HL-60 (cell line): ENCODE measurements around the gene ZSWIM3.

Experiments used
- DNase-seq, 2 experiments: peaks; one replicate each; pipeline ENCODE4 v3.0.0-alpha.2; 2010 to 2020; ENCODE audit warnings: low read depth in 1 of 2, low spot score in 1 of 2
- H3K27ac ChIP-seq: fragments of 250-450 bp; sonication (Bioruptor Pico); replicated peaks from 2 replicates; pipeline ENCODE4 v1.5.1; 2020; ENCODE audit warnings: mild to moderate bottlenecking, moderate library complexity
- H3K27me3 ChIP-seq: fragments of 250-450 bp; sonication (Bioruptor Pico); 2 replicates; pipeline ENCODE4 v1.5.1; 2021; ENCODE audit warnings: mild to moderate bottlenecking, moderate library complexity; ENCODE audit not compliant: insufficient read depth, poor library complexity, severe bottlenecking
- H3K4me3 ChIP-seq: replicated peaks from 2 replicates; pipeline ENCODE4 v1.5.1; 2011; ENCODE audit warnings: mild to moderate bottlenecking, control low read depth, low read length; ENCODE audit not compliant: insufficient read depth
- CTCF ChIP-seq: IDR thresholded peaks from one replicate; pipeline ENCODE4 v1.5.1; 2011; ENCODE audit warnings: low read length, control low read depth, inconsistent platforms; ENCODE audit not compliant: insufficient read depth
- GABPA ChIP-seq: IDR thresholded peaks from 2 replicates; pipeline ENCODE4 v1.6.1; 2012; ENCODE audit warnings: low read depth
- POLR2AphosphoS5 ChIP-seq: IDR thresholded peaks from 2 replicates; pipeline ENCODE4 v1.6.1; 2012; ENCODE audit warnings: low read depth
- REST ChIP-seq: IDR thresholded peaks from 2 replicates; pipeline ENCODE4 v1.6.1; 2012; ENCODE audit warnings: low read depth; ENCODE audit not compliant: insufficient replicate concordance
- SPI1 ChIP-seq: IDR thresholded peaks from 2 replicates; pipeline ENCODE4 v1.6.1; 2012; ENCODE audit warnings: low read depth, mild to moderate bottlenecking, borderline replicate concordance

The ZSWIM3 gene

GRCh38 chr20:45822857-45823256, 34.6 kb upstream of the ZSWIM3 start:
- Histone ChIP-seq H3K27me3 (peaks cover 9% of the 10 kb centered on the region), H3K4me3 (no peak overlapping the region), H3K27ac (no peak overlapping the region)
- peak in 1 of 2 experiments; percentile 23 for DNase-seq
- TF ChIP-seq SPI1: no peak
- TF ChIP-seq POLR2AphosphoS5: no peak
- TF ChIP-seq GABPA: no peak
- TF ChIP-seq CTCF: no peak
- TF ChIP-seq REST: no peak

DNA sequence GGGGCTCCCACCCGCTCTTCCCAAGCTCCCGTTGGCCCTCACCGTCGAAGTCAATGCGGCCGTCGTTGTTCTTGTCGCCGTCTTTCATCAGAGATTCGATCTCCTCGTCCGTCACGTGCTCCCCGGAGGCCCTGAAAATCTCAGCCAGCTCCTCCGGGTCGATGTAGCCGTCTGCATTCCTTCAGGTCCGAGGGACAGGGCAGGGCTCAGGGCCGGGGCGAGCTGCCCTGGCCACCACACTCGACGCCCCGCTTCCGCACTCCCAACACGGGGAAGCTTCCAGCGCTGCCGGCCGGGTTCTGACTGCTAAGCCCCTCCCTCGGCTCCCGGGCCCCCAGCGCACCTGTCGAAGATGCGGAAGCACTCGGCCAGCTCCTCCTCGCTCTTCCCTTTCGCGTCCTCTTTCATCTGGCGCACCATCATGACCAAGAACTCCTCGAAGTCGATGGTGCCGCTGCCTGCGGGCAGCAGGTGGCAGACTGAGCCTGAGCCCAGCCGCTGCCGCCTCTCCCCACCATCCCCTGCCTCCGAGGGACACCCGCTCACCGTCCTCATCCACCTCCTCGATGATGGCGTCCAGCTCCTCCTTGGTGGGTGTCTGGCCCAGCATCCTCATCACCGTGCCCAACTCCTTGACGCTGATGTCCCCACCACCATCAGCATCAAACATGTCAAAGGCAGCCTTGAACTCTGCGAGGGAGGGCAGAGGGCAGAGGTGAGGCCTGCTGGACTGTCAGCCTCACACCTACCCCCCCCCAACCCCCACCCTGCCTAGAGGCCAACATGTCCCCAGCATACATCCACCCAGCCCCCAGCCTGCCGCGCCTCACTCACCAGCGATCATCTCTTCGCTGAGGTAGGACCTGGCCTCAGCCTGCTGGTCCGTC, 33.2 kb upstream of the ZSWIM3 start:
- Histone ChIP-seq H3K27ac (no peak overlapping the region), H3K27me3 (peaks cover 9% of the 10 kb centered on the region), H3K4me3 (0 out of 2 replicates have a peak overlapping the region, but pooled peaks have one; percentile 18)
- TF ChIP-seq REST (no peak), GABPA (no peak), CTCF (peak; percentile 25)
- peak; percentile 61 to 84 for DNase-seq

GRCh38 chr20:45826381-45827019, 30.9 kb upstream of the ZSWIM3 start:
- H3K27me3 ChIP-seq: peaks cover 9% of the 10 kb centered on the region
- TF ChIP-seq POLR2AphosphoS5 (no peak), REST (no peak), CTCF (no peak), GABPA (no peak), SPI1 (no peak)
- no peak for DNase-seq
- no peak overlapping the region for H3K27ac ChIP-seq
- no peak overlapping the region for H3K4me3 ChIP-seq
